Endothelial cell (in vitro differentiated cells): ENCODE measurements around the gene NYNRIN. TPM values are rescaled to one million over a fixed set of nuclear protein-coding genes. Genes with fewer than 3 reads are reported as not detected.

Source experiments
- DNase-seq: peaks from one replicate; pipeline ENCODE4 v3.0.0; 2021; ENCODE audit warnings: low spot score
- H3K27ac Mint-ChIP-seq: one replicate; pipeline ENCODE4 v1.8.0; 2021; ENCODE audit warnings: mixed read lengths, inconsistent platforms; ENCODE audit not compliant: unreplicated experiment
- H3K27me3 Mint-ChIP-seq: one replicate; pipeline ENCODE4 v1.8.0; 2021; ENCODE audit warnings: mild to moderate bottlenecking, moderate library complexity, mixed read lengths, inconsistent platforms; ENCODE audit not compliant: unreplicated experiment
- H3K36me3 Mint-ChIP-seq: one replicate; pipeline ENCODE4 v1.8.0; 2021; ENCODE audit warnings: mild to moderate bottlenecking, low read depth, mixed read lengths, inconsistent platforms; ENCODE audit not compliant: unreplicated experiment
- H3K4me1 Mint-ChIP-seq: one replicate; pipeline ENCODE4 v1.8.0; 2021; ENCODE audit warnings: mild to moderate bottlenecking, mixed read lengths, inconsistent platforms; ENCODE audit not compliant: unreplicated experiment
- H3K4me3 Mint-ChIP-seq: one replicate; pipeline ENCODE4 v1.8.0; 2021; ENCODE audit warnings: mild to moderate bottlenecking, mixed read lengths, inconsistent platforms; ENCODE audit not compliant: unreplicated experiment
- H3K9me3 Mint-ChIP-seq: one replicate; pipeline ENCODE4 v1.8.0; 2021; ENCODE audit warnings: mixed read lengths, inconsistent platforms; ENCODE audit not compliant: unreplicated experiment
- total RNA-seq: library from RNA; stranded (reverse); fragmentation: NEBNext Ultra II Directional; extraction: Animal tissue kit (Norgen Biotek cat#: 25700); gene quantifications from one replicate; pipeline ENCODE4 v1.2.1, GENCODE V29; 2021; ENCODE audit not compliant: unreplicated experiment
- TF ChIP-seq, protein P1 (sequence below): fragments of 200-600 bp; sonication (generic); IDR thresholded peaks from one replicate; pipeline ENCODE4 v1.5.0; 2021; ENCODE audit warnings: antibody characterized with exemption; ENCODE audit not compliant: unreplicated experiment

NYNRIN gene
- total RNA-seq, 1 donor from 2014 or later: 49.0 TPM

DNA sequence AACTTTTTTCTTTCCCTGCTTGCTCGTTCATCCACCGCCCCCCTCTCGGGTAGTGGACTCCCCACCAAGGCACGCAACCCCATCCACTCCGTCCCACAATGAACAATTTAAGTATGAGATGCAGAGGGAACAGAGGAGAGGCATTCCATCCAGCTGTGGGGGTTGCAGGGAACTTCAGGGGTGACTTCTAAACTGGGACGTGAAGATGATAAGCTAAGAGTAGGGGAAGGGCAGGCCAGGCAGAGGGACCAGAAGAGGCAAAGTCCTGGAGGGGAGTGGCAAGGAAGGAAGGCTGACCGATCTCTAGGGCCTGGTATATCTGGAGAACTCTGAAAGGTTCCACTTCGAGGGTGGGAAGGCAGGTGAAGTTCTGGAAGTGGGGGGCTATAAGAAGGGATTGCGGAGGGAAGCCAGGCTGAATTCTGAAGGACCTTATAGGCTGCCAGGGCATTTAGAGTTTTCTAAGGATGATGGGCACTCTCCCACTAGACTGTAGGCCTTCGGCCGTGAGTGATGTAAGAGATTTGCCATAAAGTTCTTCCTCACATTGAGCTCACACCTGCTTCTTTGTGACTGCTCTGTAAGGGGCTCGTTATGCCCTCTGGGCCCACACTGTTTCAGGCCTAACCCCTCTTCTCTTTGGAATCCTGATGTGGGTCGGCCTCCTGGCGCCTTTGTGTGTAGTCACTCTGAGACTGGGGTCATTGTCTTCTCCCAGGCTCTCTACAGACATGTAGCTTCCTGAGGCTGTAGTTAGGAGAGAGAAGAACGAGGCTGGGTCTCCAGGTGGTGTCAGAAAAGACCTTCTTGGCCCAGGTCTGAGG lies 18.7 kb upstream of the NYNRIN start:
- H3K36me3 Mint-ChIP-seq: peaks cover 4% of the 10 kb centered on the region
- no peak overlapping the region for H3K4me3 Mint-ChIP-seq
- peaks cover 5% of the 10 kb centered on the region for H3K27me3 Mint-ChIP-seq
- H3K4me1 Mint-ChIP-seq: peaks cover 6% of the 10 kb centered on the region
- TF ChIP-seq, protein P1, sequence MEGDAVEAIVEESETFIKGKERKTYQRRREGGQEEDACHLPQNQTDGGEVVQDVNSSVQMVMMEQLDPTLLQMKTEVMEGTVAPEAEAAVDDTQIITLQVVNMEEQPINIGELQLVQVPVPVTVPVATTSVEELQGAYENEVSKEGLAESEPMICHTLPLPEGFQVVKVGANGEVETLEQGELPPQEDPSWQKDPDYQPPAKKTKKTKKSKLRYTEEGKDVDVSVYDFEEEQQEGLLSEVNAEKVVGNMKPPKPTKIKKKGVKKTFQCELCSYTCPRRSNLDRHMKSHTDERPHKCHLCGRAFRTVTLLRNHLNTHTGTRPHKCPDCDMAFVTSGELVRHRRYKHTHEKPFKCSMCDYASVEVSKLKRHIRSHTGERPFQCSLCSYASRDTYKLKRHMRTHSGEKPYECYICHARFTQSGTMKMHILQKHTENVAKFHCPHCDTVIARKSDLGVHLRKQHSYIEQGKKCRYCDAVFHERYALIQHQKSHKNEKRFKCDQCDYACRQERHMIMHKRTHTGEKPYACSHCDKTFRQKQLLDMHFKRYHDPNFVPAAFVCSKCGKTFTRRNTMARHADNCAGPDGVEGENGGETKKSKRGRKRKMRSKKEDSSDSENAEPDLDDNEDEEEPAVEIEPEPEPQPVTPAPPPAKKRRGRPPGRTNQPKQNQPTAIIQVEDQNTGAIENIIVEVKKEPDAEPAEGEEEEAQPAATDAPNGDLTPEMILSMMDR: no peak
- DNase-seq: no peak
- no peaks in the 10 kb centered on the region for H3K9me3 Mint-ChIP-seq
- H3K27ac Mint-ChIP-seq: no peak overlapping the region

DNA sequence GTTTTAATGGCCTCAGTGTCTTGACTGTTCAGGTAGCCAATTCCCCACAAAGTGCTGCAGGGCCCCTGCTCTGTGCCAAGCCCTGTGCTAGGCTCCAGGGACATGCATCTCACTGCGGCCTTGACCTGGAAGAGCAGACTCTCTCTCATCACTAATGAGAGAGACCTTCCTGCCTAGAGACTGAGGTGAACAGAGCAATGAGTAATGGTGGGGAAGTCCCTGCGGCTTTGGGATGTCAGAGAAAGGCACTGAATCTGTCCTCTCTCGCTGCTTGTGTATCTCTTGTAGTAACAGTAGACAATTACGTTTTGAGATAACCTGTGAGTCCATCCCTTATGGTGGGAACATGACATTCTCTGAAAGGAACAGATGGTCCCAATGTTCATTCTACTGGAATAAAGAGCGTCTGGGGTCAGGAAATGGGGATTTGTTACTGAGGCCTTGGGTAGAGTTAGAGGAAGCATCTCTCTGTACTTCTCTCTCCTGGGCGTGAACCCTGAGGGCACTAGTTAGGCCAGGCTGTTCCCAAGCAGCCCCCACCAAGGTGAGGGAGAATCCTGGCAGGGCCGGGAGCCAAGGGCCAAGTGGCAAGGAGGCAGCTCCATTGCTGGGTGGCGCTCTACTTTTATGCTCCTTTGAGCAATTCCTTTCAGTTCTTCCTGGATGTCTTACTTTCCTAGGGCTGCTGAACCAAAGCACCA lies 17.3 kb upstream of the NYNRIN start:
- Mint-ChIP-seq H3K36me3 (peaks cover 4% of the 10 kb centered on the region), H3K9me3 (no peaks in the 10 kb centered on the region), H3K4me1 (peaks cover 6% of the 10 kb centered on the region), H3K27me3 (peaks cover 3% of the 10 kb centered on the region), H3K27ac (no peak overlapping the region), H3K4me3 (no peak overlapping the region)
- DNase-seq: no peak
- TF ChIP-seq, protein P1: no peak

DNA sequence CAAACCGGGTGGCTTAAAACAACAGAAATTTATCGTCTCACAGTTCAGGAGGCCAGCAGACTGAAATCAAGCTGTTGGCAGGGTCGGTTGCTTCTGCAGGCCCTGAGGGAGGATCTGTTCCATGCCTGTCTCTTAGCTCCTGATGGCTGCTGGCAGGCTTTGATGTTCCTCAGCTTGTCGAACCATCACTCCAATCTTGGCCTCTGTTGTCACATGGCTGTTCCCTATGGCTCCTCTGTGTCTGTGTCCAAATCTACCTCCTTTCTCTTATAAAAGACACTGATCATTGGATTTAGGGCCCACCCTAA lies 16.8 kb upstream of the NYNRIN start:
- peaks cover 2% of the 10 kb centered on the region for H3K36me3 Mint-ChIP-seq
- TF ChIP-seq, protein P1: no peak
- no peak for DNase-seq
- H3K4me3 Mint-ChIP-seq: no peak overlapping the region
- H3K9me3 Mint-ChIP-seq: no peaks in the 10 kb centered on the region
- H3K27me3 Mint-ChIP-seq: peaks cover 6% of the 10 kb centered on the region
- H3K4me1 Mint-ChIP-seq: peaks cover 2% of the 10 kb centered on the region
- no peak overlapping the region for H3K27ac Mint-ChIP-seq

DNA sequence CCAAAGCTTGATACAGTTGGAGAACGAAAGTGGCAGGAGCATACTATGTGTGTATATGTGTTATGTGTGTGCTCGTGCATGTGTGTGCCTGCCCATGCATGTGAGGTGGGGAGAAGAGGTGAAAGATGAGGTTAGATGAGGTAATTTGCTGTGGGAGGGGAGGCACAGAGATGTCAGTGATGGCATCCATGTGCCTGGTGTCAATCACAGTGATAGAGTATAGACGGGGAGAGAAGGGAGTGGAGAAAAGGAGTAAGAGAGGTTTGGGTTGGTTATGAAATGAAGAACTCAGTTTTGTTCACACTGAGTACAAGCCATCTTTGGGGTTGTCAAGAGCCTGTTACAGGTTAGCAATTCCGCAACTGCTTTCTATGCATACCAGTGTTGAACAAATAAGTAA lies 14.6 kb upstream of the NYNRIN start:
- Mint-ChIP-seq H3K27me3 (peaks cover 3% of the 10 kb centered on the region), H3K9me3 (no peaks in the 10 kb centered on the region), H3K4me1 (peaks cover 9% of the 10 kb centered on the region), H3K4me3 (no peak overlapping the region), H3K36me3 (no peaks in the 10 kb centered on the region), H3K27ac (no peak overlapping the region)
- DNase-seq: no peak
- TF ChIP-seq, protein P1: no peak

DNA sequence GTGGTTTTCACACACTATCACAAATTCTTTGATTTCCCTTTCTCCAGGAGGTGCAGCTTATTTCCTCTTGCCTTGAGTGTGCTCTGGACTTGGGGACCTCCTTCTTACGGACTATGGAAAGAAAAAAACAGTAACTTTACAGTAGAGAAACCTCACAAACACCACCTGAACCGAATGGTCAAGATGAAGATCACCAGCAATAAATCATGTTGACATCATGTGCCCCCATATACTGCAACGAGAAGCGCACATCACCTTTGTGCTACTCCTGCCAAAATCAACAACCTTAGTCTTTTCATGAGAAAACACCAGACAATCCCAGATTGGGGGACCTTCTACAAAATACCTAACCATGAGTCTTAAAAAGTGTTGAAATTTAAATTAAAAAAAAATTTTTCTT lies 13.3 kb upstream of the NYNRIN start:
- no peak overlapping the region for H3K4me3 Mint-ChIP-seq
- H3K27me3 Mint-ChIP-seq: peaks cover 3% of the 10 kb centered on the region
- no peaks in the 10 kb centered on the region for H3K36me3 Mint-ChIP-seq
- peaks cover 15% of the 10 kb centered on the region for H3K4me1 Mint-ChIP-seq
- no peak overlapping the region for H3K27ac Mint-ChIP-seq
- TF ChIP-seq, protein P1: no peak
- DNase-seq: no peak
- no peaks in the 10 kb centered on the region for H3K9me3 Mint-ChIP-seq
